K562 (cell line): Measurements from ENCODE around the gene TIMM44. TPM values are rescaled to one million over a fixed set of nuclear protein-coding genes. Genes with fewer than 3 reads are reported as not detected.

ENCODE experiments used
- ARID3A ChIP-seq: IDR thresholded peaks from 2 replicates; pipeline ENCODE4 v1.6.1; 2012; ENCODE audit warnings: low read depth, low read length, improper control_type of control experiment, borderline replicate concordance
- BCL6 ChIP-seq: fragments of 250-450 bp; sonication (Bioruptor Pico); IDR thresholded peaks from 2 replicates; pipeline ENCODE4 v1.4.0; 2020
- CTCFL ChIP-seq: IDR thresholded peaks from 2 replicates; pipeline ENCODE4 v1.6.1; 2011; ENCODE audit warnings: borderline replicate concordance, low read depth, mild to moderate bottlenecking, moderate library complexity, low read length; ENCODE audit not compliant: insufficient read depth, poor library complexity, severe bottlenecking
- E2F6 ChIP-seq, 2 experiments: IDR thresholded peaks; 2 replicates each; pipeline ENCODE4 v1.6.1; 2011; ENCODE audit warnings: borderline replicate concordance in 1 of 2, control low read depth in 1 of 2, low read depth in 1 of 2, low read length in 1 of 2, mild to moderate bottlenecking in 1 of 2, mixed read lengths in 1 of 2, moderate library complexity in 1 of 2; ENCODE audit not compliant: insufficient read depth in 1 of 2, insufficient read length in 1 of 2, poor library complexity in 1 of 2, severe bottlenecking in 1 of 2; ENCODE audit errors: extremely low read depth in 1 of 2
- FOXM1 ChIP-seq, 2 experiments: fragments of 450-650 bp in 1 of 2; sonication (generic) in 1 of 2; formaldehyde crosslinking in 1 of 2; IDR thresholded peaks; 2 replicates each; pipeline versions ENCODE4 v1.6.1 to v1.9.0; 2017 to 2022; ENCODE audit warnings: low read depth in 2 of 2, mild to moderate bottlenecking in 2 of 2, missing genetic modification reagents in 1 of 2, moderate library complexity in 1 of 2
- HDAC2 ChIP-seq: fragments of 450-650 bp; IDR thresholded peaks from 2 replicates; pipeline ENCODE4 v1.6.1; 2016; ENCODE audit warnings: mild to moderate bottlenecking
- HNRNPUL1 ChIP-seq: fragments of 200-400 bp; formaldehyde crosslinking; IDR thresholded peaks from 2 replicates; pipeline ENCODE4 v1.6.1; 2017; ENCODE audit warnings: low read length
- RBFOX2 ChIP-seq: fragments of 200-400 bp; formaldehyde crosslinking; IDR thresholded peaks from 2 replicates; pipeline ENCODE4 v1.6.1; 2017; ENCODE audit warnings: low read depth, mild to moderate bottlenecking, low read length, moderate library complexity
- RCOR1 ChIP-seq, 2 experiments: IDR thresholded peaks; 2 replicates each; pipeline ENCODE4 v1.6.1; 2012; ENCODE audit warnings: low read depth in 2 of 2, low read length in 2 of 2, borderline replicate concordance in 1 of 2, improper control_type of control experiment in 1 of 2
- SMARCA4 ChIP-seq: fragments of 450-650 bp; IDR thresholded peaks from 2 replicates; pipeline ENCODE4 v1.6.1; 2016
- SOX6 ChIP-seq: fragments of 450-650 bp; IDR thresholded peaks from 2 replicates; pipeline ENCODE4 v1.6.1; 2014; ENCODE audit warnings: mild to moderate bottlenecking
- ZBTB8A ChIP-seq: fragments of 450-650 bp; IDR thresholded peaks from 2 replicates; pipeline ENCODE4 v1.6.1; 2018; ENCODE audit warnings: mild to moderate bottlenecking, moderate library complexity; ENCODE audit not compliant: partially characterized antibody
- ZNF143 ChIP-seq: sonication (generic); formaldehyde crosslinking; IDR thresholded peaks from 2 replicates; pipeline ENCODE4 v1.9.0; 2022; ENCODE audit warnings: mild to moderate bottlenecking, missing genetic modification reagents
- ZNF347 ChIP-seq: fragments of 450-650 bp; formaldehyde crosslinking; IDR thresholded peaks from 2 replicates; pipeline ENCODE4 v1.4.0; 2020; ENCODE audit warnings: low read depth, mild to moderate bottlenecking, moderate library complexity
- ZNF586 ChIP-seq: fragments of 450-650 bp; formaldehyde crosslinking; conservative IDR thresholded peaks from 2 replicates; pipeline ENCODE4 v1.4.0; 2020; ENCODE audit warnings: mild to moderate bottlenecking, moderate library complexity
- ZNF780A ChIP-seq: fragments of 250-450 bp; sonication (Bioruptor Pico); IDR thresholded peaks from 2 replicates; pipeline ENCODE4 v1.5.0; 2021; ENCODE audit warnings: mild to moderate bottlenecking
- ZSCAN32 ChIP-seq: fragments of 450-650 bp; formaldehyde crosslinking; IDR thresholded peaks from 2 replicates; pipeline ENCODE4 v1.4.0; 2020; ENCODE audit warnings: mild to moderate bottlenecking, moderate library complexity
- polyA plus RNA-seq, 8 experiments: library from polyadenylated mRNA; depleted of rRNA in 4 of 8; stranded (reverse) in 5 of 8; unstranded in 3 of 8; fragments of >200 nt; fragmentation: Nextera tagmentation in 2 of 8; fragmentation: Illumina TruSeq in 1 of 8; extraction: Ambion mirVana in 2 of 8; extraction: Trizol in 1 of 8; gene quantifications; 2 replicates each; pipeline versions ENCODE4 v1.2.1 to v1.2.3, GENCODE V29; 2011 to 2014; ENCODE audit warnings: inconsistent platforms in 1 of 8, missing spikeins in 1 of 8
- total RNA-seq, 7 experiments: library from RNA; depleted of rRNA in 6 of 7; stranded (reverse); fragments of >200 nt in 6 of 7; fragmentation: Illumina TruSeq in 2 of 7; extraction: Trizol in 2 of 7; gene quantifications; 2 replicates each; pipeline versions ENCODE4 v1.2.1 to v1.2.3, GENCODE V29; 2011 to 2021; ENCODE audit warnings: low replicate concordance in 1 of 7
- TF ChIP-seq, protein P1 (sequence below), 2 experiments: fragments of 450-650 bp; IDR thresholded peaks; 2 replicates each; pipeline ENCODE4 v1.6.1; 2018; ENCODE audit warnings: mild to moderate bottlenecking in 2 of 2, low read depth in 1 of 2; ENCODE audit not compliant: partially characterized antibody in 2 of 2

The TIMM44 gene
- total and polyA plus RNA-seq, 9 of the 15 experiments (the other 6 are each of a cell fraction or from before 2014, with no cell fraction given), result 10.3 to 231 (median 89.3) TPM

DNA sequence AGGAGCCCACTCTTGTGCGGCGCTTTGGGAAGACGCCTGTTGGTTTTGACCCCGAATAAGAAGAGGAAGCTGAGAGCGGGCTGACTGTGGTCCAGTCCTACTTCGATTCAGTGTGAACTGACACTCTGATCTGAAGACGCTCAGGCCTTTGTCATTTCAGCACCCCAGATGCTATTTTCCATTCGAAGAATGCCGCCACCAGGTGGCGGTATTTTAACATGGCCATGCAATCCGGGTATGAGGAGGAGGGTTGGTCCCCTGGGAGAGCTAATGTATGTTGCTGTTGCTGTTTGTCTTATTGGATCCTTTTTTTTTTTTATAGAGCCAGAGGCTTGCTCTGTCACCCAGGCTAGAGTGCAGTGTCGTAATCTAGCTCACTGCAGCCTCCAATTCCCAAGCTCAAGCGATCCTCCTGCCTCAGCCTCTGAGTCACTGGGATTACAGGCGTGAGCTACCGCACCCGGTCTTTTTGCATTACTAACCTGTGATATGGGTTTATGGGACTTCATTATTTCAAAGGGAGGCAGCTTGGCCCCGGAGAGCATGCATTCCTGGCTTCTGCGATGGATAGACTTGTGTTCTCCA is 803 bp upstream of the TIMM44 start (continued):
- no peak for TF ChIP-seq ZNF586 (CRISPR knock-in tag)
- peak; percentile 81; the same call in 1 of the 2 replicates for TF ChIP-seq ARID3A
- TF ChIP-seq HDAC2, result peak; percentile 67; the same call in 1 of the 2 replicates
- TF ChIP-seq RCOR1 (IDR thresholded peaks at IDR 0.05; ENCODE audit: borderline replicate concordance in 1 of 2, low read depth in 2 of 2, low read length in 2 of 2), result peak in 1 of 2 experiments; percentile 54; a peak in 1 of 4 replicates
- TF ChIP-seq CTCFL, result peak; percentile 74
- no peak for TF ChIP-seq ZSCAN32 (CRISPR knock-in tag)
- peak; percentile 56; the same call in 1 of the 2 replicates for TF ChIP-seq SMARCA4
- TF ChIP-seq FOXM1 (IDR thresholded peaks at IDR 0.05; ENCODE audit: low read depth), result no peak
- no peak for TF ChIP-seq FOXM1 (CRISPR knock-in tag; IDR thresholded peaks at IDR 0.05; ENCODE audit: low read depth)
- TF ChIP-seq ZNF780A, result no peak
- no peak for TF ChIP-seq HNRNPUL1
- no peak for TF ChIP-seq ZBTB8A
- TF ChIP-seq RBFOX2, result no peak
- TF ChIP-seq, protein P1, sequence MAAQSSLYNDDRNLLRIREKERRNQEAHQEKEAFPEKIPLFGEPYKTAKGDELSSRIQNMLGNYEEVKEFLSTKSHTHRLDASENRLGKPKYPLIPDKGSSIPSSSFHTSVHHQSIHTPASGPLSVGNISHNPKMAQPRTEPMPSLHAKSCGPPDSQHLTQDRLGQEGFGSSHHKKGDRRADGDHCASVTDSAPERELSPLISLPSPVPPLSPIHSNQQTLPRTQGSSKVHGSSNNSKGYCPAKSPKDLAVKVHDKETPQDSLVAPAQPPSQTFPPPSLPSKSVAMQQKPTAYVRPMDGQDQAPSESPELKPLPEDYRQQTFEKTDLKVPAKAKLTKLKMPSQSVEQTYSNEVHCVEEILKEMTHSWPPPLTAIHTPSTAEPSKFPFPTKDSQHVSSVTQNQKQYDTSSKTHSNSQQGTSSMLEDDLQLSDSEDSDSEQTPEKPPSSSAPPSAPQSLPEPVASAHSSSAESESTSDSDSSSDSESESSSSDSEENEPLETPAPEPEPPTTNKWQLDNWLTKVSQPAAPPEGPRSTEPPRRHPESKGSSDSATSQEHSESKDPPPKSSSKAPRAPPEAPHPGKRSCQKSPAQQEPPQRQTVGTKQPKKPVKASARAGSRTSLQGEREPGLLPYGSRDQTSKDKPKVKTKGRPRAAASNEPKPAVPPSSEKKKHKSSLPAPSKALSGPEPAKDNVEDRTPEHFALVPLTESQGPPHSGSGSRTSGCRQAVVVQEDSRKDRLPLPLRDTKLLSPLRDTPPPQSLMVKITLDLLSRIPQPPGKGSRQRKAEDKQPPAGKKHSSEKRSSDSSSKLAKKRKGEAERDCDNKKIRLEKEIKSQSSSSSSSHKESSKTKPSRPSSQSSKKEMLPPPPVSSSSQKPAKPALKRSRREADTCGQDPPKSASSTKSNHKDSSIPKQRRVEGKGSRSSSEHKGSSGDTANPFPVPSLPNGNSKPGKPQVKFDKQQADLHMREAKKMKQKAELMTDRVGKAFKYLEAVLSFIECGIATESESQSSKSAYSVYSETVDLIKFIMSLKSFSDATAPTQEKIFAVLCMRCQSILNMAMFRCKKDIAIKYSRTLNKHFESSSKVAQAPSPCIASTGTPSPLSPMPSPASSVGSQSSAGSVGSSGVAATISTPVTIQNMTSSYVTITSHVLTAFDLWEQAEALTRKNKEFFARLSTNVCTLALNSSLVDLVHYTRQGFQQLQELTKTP (IDR thresholded peaks at IDR 0.05; ENCODE audit: low read depth in 1 of 2, partially characterized antibody in 2 of 2), result peak in 1 of 2 experiments; percentile 59
- TF ChIP-seq E2F6 (IDR thresholded peaks at IDR 0.05; ENCODE audit: borderline replicate concordance in 1 of 2, extremely low read depth in 1 of 2, insufficient read depth in 1 of 2, insufficient read length in 1 of 2, low read depth in 1 of 2, low read length in 1 of 2, poor library complexity in 1 of 2, severe bottlenecking in 1 of 2), result peak in 1 of 2 experiments; percentile 33
- TF ChIP-seq SOX6, result 0 out of 2 replicates have a peak, but pooled peaks have one; percentile 7
- TF ChIP-seq ZNF347 (CRISPR knock-in tag), result no peak
- TF ChIP-seq ZNF143 (CRISPR knock-in tag), result peak; percentile 12; the same call in 1 of the 2 replicates
- TF ChIP-seq BCL6 (CRISPR knock-in tag), result no peak
